MCF 10A (cell line): ENCODE data around the gene PGAM5. TPM values are rescaled to one million over a fixed set of nuclear protein-coding genes. Genes with fewer than 3 reads are reported as not detected.
A peak's percentile ranks its signal among the peaks of the same experiment; 100 is the strongest.

Experiments used
- BruUV-seq: library from RNA; stranded (reverse); fragments of 400-500 nt; replicated peaks from 2 replicates; lab custom pipeline; 2021; lab: Mats Ljungman, UMichigan
- CTCF ChIA-PET: fragments of 300-600 bp; sonication (Branson Sonifier 250); formaldehyde crosslinking; extraction: SDS; loops from one replicate; lab custom pipeline; 2021; ENCODE audit warnings: antibody characterized with exemption, inconsistent platforms; lab: Yijun Ruan, JAX
- POLR2A ChIA-PET: fragments of 300-600, 350-650 bp; sonication (Branson Sonifier 250); formaldehyde crosslinking; extraction: SDS; loops from one replicate; lab custom pipeline; 2020; ENCODE audit warnings: antibody characterized with exemption, inconsistent platforms; lab: Yijun Ruan, JAX
- DNase-seq: peaks from one replicate; pipeline ENCODE4 v3.0.0-alpha.2; 2018; ENCODE audit not compliant: unreplicated experiment
- H3K27ac Mint-ChIP-seq: one replicate; pipeline ENCODE4 v1.8.0; 2022; ENCODE audit warnings: mild to moderate bottlenecking, low read depth, mixed read lengths; ENCODE audit not compliant: unreplicated experiment
- H3K27me3 Mint-ChIP-seq: one replicate; pipeline ENCODE4 v1.8.0; 2022; ENCODE audit warnings: mixed read lengths; ENCODE audit not compliant: insufficient read depth, unreplicated experiment
- H3K36me3 Mint-ChIP-seq: one replicate; pipeline ENCODE4 v1.8.0; 2022; ENCODE audit warnings: mild to moderate bottlenecking, moderate library complexity, mixed read lengths; ENCODE audit not compliant: insufficient read depth, unreplicated experiment
- H3K4me1 Mint-ChIP-seq: one replicate; pipeline ENCODE4 v1.8.0; 2022; ENCODE audit warnings: mixed read lengths; ENCODE audit not compliant: insufficient read depth, unreplicated experiment
- H3K4me3 Mint-ChIP-seq: one replicate; pipeline ENCODE4 v1.8.0; 2022; ENCODE audit warnings: mild to moderate bottlenecking, moderate library complexity, mixed read lengths; ENCODE audit not compliant: unreplicated experiment
- H3K9me3 Mint-ChIP-seq: one replicate; pipeline ENCODE4 v1.8.0; 2022; ENCODE audit warnings: mixed read lengths; ENCODE audit not compliant: unreplicated experiment
- CTCF ChIP-seq: fragments of 200-600 bp; IDR thresholded peaks from one replicate; pipeline ENCODE4 v1.8.0; 2022; ENCODE audit warnings: antibody characterized with exemption, mild to moderate bottlenecking; ENCODE audit not compliant: unreplicated experiment
- intact Hi-C: fragments of 100-400 bp; cut with micrococcal nuclease; formaldehyde crosslinking; loops from 2 replicates; pipeline ENCODE4 v1.14.1; 2022
- total RNA-seq: library from RNA; stranded (reverse); gene quantifications from 2 replicates; pipeline ENCODE4 v1.2.3, GENCODE V29; 2022

PGAM5 gene
- total RNA-seq, 1 experiment from 2014 or later = 84.0 TPM

DNA sequence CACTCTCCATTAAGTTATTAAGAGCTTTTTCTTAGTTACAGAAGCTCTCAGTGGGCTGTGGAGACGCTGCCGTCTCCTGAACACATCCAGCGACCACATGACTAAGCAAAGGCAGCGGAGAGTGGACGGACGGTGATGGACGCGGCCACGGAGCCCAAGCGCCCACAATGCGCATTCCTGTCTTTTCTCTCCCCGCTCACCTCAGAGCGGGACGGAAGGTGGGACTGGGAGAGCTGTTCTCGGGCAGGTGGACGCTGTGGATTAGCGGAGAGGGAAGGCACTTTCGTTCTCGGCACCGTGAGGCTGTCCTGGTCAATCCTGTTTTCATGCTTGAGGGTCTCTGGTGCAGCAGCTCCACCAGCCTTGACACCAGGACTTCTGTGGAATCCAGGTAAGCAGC is 53.6 kb downstream of the PGAM5 start:
- Mint-ChIP-seq H3K4me3 (no peak overlapping the region), H3K9me3 (no peaks in the 10 kb centered on the region), H3K36me3 (peaks cover 38% of the 10 kb centered on the region), H3K4me1 (peaks cover 5% of the 10 kb centered on the region), H3K27me3 (no peaks in the 10 kb centered on the region), H3K27ac (no peak overlapping the region)
- CTCF ChIA-PET = no interaction called here
- no peak for TF ChIP-seq CTCF
- BruUV-seq = no TSS peak
- intact Hi-C loops = no loop called here
- POLR2A ChIA-PET = no interaction called here
- no peak for DNase-seq

- H3K27me3 Mint-ChIP-seq = no peaks in the 10 kb centered on the region
- BruUV-seq = no TSS peak
- H3K4me1 Mint-ChIP-seq = peaks cover 5% of the 10 kb centered on the region
- ChIA-PET CTCF (no interaction called here), POLR2A (interaction anchor here (0.6 kb wide), 1 partner anchor 31 kb away, joined by 3 read pairs; no protein-coding TSS in a partner anchor)
- H3K27ac Mint-ChIP-seq = no peak overlapping the region
- H3K36me3 Mint-ChIP-seq = peaks cover 43% of the 10 kb centered on the region
- H3K4me3 Mint-ChIP-seq = no peak overlapping the region
- no peak for DNase-seq
- intact Hi-C loops = no loop called here
- no peaks in the 10 kb centered on the region for H3K9me3 Mint-ChIP-seq
- no peak for TF ChIP-seq CTCF
Observed at GRCh38 chr12:132765361-132765760, 54.7 kb downstream of the PGAM5 start.

- no peaks in the 10 kb centered on the region for H3K27me3 Mint-ChIP-seq
- H3K9me3 Mint-ChIP-seq = no peaks in the 10 kb centered on the region
- ChIA-PET POLR2A (no interaction called here), CTCF (interaction anchor here (0.5 to 0.8 kb wide), 2 partner anchors 8 to 1649 kb away, joined by 3 read pairs; no protein-coding TSS in a partner anchor)
- H3K4me1 Mint-ChIP-seq = peaks cover 5% of the 10 kb centered on the region
- no peak overlapping the region for H3K4me3 Mint-ChIP-seq
- no peak for DNase-seq
- BruUV-seq = no TSS peak
- H3K27ac Mint-ChIP-seq = no peak overlapping the region
- peaks cover 51% of the 10 kb centered on the region for H3K36me3 Mint-ChIP-seq
- no peak for TF ChIP-seq CTCF
- intact Hi-C loops = no loop called here
Observed at GRCh38 chr12:132766380-132767085, 55.9 kb downstream of the PGAM5 start.

DNA sequence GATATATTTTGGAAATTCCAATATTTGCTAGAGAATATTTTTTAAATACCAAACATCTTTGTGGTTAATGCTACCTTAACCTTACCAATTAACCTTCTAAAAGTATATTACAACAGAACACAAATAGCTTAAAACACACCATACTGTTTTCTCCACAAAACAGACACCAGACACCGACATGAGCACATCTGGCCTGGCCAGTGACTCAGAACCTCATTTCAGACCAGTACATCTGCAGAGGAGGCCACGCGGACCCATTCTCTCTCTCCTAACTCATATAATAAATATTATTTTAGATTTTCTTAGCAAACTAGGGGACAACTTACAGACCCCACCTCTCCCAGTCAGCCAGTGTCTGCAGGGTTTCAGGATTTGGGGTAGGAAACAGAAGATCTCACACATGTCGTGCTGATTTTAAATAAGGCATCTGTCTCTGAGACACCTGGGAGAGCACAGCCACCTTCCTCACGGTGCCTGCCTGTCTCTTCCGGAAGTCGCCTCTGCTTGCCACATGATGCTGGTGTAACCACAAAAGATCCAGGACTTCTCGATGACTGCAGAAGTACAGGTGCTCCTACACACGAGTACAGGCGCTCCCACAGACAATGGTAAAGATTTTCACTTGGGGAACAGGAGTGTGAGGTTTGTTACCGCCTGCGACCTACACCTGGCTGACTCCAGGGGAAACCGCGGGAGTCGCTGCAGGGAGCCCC is 60.6 kb downstream of the PGAM5 start:
- BruUV-seq = TSS peak; percentile 30
- intact Hi-C loops = no loop called here

More for the DNA sequence above, 60.6 kb downstream of the PGAM5 start:
- POLR2A ChIA-PET = interaction anchor here (0.9 kb wide), 1 partner anchor 9 kb away, joined by 3 read pairs; no protein-coding TSS in a partner anchor
- TF ChIP-seq CTCF = no peak
- Mint-ChIP-seq H3K27me3 (no peaks in the 10 kb centered on the region), H3K4me1 (peaks cover 5% of the 10 kb centered on the region), H3K9me3 (no peaks in the 10 kb centered on the region), H3K36me3 (peaks cover 87% of the 10 kb centered on the region), H3K4me3 (no peak overlapping the region), H3K27ac (no peak overlapping the region)
- DNase-seq = no peak
- CTCF ChIA-PET = no interaction called here
